ENCODE results near the gene CCNA1. TPM values are rescaled to one million over a fixed set of nuclear protein-coding genes. Genes with fewer than 3 reads are reported as not detected.

The CCNA1 gene
- total RNA-seq: 9.4 and 27.0 TPM in 2 replicates

GRCh38 chr13:36432106-36432544, at the start of gene CCNA1:
CCNA1 (plus strand) TSS chr13:36432495; CDS start chr13:36433057, 562 bp downstream.

Other genes starting within 250 kb of the CCNA1 start
- gene SOHLH2, start 217.9 kb upstream of the CCNA1 start, total RNA-seq: 1.5 and 2.1 TPM in 2 replicates
- gene CCDC169, start 134.7 kb upstream of the CCNA1 start, total RNA-seq: 4.5 and 4.9 TPM in 2 replicates
- gene SPART, start 86.1 kb upstream of the CCNA1 start, total RNA-seq: 117 and 126 TPM in 2 replicates
- under 0.01 TPM in 1 of 2 replicates, not detected in the other for gene SERTM1, start 241.5 kb downstream of the CCNA1 start, total RNA-seq

All from uterine smooth muscle cell (primary cell).